Osteocyte (in vitro differentiated cells): ENCODE results near the gene B4GALT7. TPM values are rescaled to one million over a fixed set of nuclear protein-coding genes. Genes with fewer than 3 reads are reported as not detected.

Experiments used
- DNase-seq: peaks from one replicate; pipeline ENCODE4 v3.0.0; 2021; ENCODE audit warnings: mixed read lengths; ENCODE audit not compliant: unreplicated experiment; ENCODE audit errors: extremely low spot score
- H3K27ac Mint-ChIP-seq: one replicate; pipeline ENCODE4 v1.8.0; 2021; ENCODE audit warnings: mild to moderate bottlenecking, mixed read lengths; ENCODE audit not compliant: unreplicated experiment
- H3K27me3 Mint-ChIP-seq: one replicate; pipeline ENCODE4 v1.8.0; 2021; ENCODE audit warnings: mixed read lengths; ENCODE audit not compliant: unreplicated experiment
- H3K36me3 Mint-ChIP-seq: one replicate; pipeline ENCODE4 v1.8.0; 2021; ENCODE audit warnings: mixed read lengths; ENCODE audit not compliant: unreplicated experiment
- H3K4me1 Mint-ChIP-seq: one replicate; pipeline ENCODE4 v1.8.0; 2021; ENCODE audit warnings: mixed read lengths; ENCODE audit not compliant: unreplicated experiment
- H3K4me3 Mint-ChIP-seq: one replicate; pipeline ENCODE4 v1.8.0; 2021; ENCODE audit warnings: mild to moderate bottlenecking, moderate library complexity, mixed read lengths; ENCODE audit not compliant: unreplicated experiment
- H3K9me3 Mint-ChIP-seq: one replicate; pipeline ENCODE4 v1.8.0; 2021; ENCODE audit warnings: mixed read lengths; ENCODE audit not compliant: unreplicated experiment
- total RNA-seq: library from RNA; stranded (reverse); gene quantifications from 2 replicates; pipeline ENCODE4 v1.2.1, GENCODE V29; 2021
- TF ChIP-seq, protein P1 (sequence below): fragments of 200-600 bp; sonication (generic); IDR thresholded peaks from 2 replicates; pipeline ENCODE4 v1.5.0; 2021; ENCODE audit warnings: antibody characterized with exemption, mild to moderate bottlenecking, moderate library complexity

Gene B4GALT7
- total RNA-seq, 1 donor from 2014 or later = 36.0 TPM

DNA sequence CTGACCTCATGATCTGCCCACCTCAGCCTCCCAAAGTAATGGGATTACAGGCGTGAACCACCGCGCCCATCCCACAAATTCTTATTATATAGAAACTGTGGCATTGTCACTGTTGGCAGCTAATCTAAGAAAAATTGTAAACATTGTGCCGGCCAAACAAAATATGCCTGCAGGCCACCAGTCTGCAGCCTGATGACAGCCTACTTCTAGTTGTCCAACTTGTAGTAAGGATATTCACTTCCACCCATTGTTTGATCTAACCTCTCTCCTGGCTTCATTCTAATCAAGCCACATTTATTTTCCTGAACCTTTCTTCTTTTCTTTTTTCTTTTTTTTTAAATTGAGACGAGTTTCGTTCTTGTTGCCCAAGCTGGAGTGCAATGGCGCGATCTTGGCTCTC lies 21.6 kb upstream of the B4GALT7 start:
- Mint-ChIP-seq H3K27ac (no peak overlapping the region), H3K36me3 (no peaks in the 10 kb centered on the region), H3K4me1 (no peaks in the 10 kb centered on the region), H3K27me3 (peaks cover 22% of the 10 kb centered on the region), H3K9me3 (no peaks in the 10 kb centered on the region), H3K4me3 (no peak overlapping the region)
- DNase-seq = no peak
- TF ChIP-seq, protein P1, sequence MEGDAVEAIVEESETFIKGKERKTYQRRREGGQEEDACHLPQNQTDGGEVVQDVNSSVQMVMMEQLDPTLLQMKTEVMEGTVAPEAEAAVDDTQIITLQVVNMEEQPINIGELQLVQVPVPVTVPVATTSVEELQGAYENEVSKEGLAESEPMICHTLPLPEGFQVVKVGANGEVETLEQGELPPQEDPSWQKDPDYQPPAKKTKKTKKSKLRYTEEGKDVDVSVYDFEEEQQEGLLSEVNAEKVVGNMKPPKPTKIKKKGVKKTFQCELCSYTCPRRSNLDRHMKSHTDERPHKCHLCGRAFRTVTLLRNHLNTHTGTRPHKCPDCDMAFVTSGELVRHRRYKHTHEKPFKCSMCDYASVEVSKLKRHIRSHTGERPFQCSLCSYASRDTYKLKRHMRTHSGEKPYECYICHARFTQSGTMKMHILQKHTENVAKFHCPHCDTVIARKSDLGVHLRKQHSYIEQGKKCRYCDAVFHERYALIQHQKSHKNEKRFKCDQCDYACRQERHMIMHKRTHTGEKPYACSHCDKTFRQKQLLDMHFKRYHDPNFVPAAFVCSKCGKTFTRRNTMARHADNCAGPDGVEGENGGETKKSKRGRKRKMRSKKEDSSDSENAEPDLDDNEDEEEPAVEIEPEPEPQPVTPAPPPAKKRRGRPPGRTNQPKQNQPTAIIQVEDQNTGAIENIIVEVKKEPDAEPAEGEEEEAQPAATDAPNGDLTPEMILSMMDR = no peak

DNA sequence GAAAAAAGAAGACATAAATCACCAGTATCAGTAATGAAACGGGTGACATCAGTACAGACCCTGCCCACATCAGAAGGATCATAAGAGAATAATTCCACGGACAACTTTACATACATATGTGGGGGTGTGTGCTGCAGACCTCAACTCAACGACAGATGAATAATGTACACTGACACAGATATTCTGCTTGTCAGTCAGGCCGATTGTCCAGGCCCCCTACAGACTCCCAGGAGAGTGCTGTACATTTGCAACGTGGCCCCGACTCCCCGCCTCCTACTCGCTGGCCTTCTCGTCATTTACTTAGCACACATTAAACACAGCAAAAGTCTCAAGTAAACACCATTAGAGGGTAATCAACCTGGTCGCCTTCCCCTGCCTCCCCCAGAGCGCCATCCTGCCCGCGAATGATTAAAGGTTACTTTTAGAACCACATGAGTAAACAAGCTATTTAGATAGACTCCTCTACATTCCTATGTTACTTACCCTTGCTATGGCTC lies 11.5 kb upstream of the B4GALT7 start:
- Mint-ChIP-seq H3K27ac (no peak overlapping the region), H3K9me3 (no peaks in the 10 kb centered on the region), H3K27me3 (peaks cover 56% of the 10 kb centered on the region), H3K36me3 (peaks cover 1% of the 10 kb centered on the region), H3K4me3 (no peak overlapping the region), H3K4me1 (peaks cover 16% of the 10 kb centered on the region)
- DNase-seq = no peak
- TF ChIP-seq, protein P1 = no peak

DNA sequence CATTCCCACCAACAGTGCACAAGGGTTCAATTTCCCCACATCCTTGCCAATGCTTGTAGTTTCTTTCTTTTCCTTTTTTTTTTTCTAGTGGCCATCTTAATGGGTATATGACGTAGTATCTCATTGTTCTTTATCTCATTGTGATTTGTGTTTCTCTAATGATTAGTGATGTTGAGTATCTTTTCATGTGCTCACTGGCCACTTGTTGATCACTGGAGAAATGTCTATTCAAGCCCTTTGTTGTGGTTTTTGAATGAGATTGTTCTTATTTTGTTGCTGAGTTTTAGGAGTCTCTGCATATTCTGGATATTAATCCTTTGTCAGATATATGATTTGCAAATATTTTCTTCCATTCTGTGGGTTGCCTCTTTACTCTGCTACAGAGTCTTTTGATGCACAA lies 9.5 kb upstream of the B4GALT7 start:
- no peak for DNase-seq
- peaks cover 17% of the 10 kb centered on the region for H3K4me1 Mint-ChIP-seq
- peaks cover 43% of the 10 kb centered on the region for H3K27me3 Mint-ChIP-seq
- TF ChIP-seq, protein P1 = no peak
- H3K27ac Mint-ChIP-seq = no peak overlapping the region
- H3K4me3 Mint-ChIP-seq = no peak overlapping the region
- H3K9me3 Mint-ChIP-seq = no peaks in the 10 kb centered on the region
- H3K36me3 Mint-ChIP-seq = peaks cover 15% of the 10 kb centered on the region

DNA sequence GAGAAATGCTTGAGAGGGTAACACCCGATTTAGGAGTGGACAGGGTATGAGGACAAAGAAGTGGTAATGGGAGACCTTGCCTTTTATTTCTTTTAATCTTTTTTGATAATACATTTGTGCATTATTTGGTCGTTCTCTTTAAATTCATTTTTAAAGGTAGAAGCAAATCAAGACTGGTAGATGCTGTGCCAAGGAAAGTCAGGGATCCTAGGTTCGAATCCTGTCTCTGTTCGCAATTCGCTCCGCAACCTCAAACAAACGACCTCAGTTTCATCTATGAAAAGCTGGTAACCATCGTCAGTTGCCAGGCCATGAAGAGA lies 8.3 kb upstream of the B4GALT7 start:
- Mint-ChIP-seq H3K36me3 (peaks cover 26% of the 10 kb centered on the region), H3K27ac (no peak overlapping the region), H3K27me3 (peaks cover 33% of the 10 kb centered on the region), H3K4me3 (peak overlapping the region; percentile 100), H3K4me1 (peaks cover 17% of the 10 kb centered on the region), H3K9me3 (no peaks in the 10 kb centered on the region)
- TF ChIP-seq, protein P1 = no peak
- no peak for DNase-seq

GRCh38 chr5:177592010-177592834 lies 7.7 kb upstream of the B4GALT7 start, which contains the start of gene TMED9:
Gene TMED9, plus strand, starts transcription at chr5:177592203. Its CDS starts 12 bp downstream, at chr5:177592215.
- H3K4me1 Mint-ChIP-seq = peaks cover 17% of the 10 kb centered on the region
- peak within 1 kb of the TSS; percentile 100 for H3K4me3 Mint-ChIP-seq
- peak within 1 kb of the TSS; percentile 98 for H3K27ac Mint-ChIP-seq
- peaks cover 28% of the 10 kb centered on the region for H3K36me3 Mint-ChIP-seq
- DNase-seq = peak; percentile 95
- H3K27me3 Mint-ChIP-seq = peaks cover 32% of the 10 kb centered on the region
- TF ChIP-seq, protein P1 = peak; percentile 11
- no peaks in the 10 kb centered on the region for H3K9me3 Mint-ChIP-seq
